ENCODE results near the gene WEE1. TPM values are rescaled to one million over a fixed set of nuclear protein-coding genes. Genes with fewer than 3 reads are reported as not detected.
"Not testable (repeated sequence)": the region's sequence is repeated elsewhere in the genome, so short reads cannot be mapped to it uniquely, and the experiment has no call there.

Gene WEE1
- total RNA-seq, 1 experiment from 2014 or later, result 74.6 TPM

DNA sequence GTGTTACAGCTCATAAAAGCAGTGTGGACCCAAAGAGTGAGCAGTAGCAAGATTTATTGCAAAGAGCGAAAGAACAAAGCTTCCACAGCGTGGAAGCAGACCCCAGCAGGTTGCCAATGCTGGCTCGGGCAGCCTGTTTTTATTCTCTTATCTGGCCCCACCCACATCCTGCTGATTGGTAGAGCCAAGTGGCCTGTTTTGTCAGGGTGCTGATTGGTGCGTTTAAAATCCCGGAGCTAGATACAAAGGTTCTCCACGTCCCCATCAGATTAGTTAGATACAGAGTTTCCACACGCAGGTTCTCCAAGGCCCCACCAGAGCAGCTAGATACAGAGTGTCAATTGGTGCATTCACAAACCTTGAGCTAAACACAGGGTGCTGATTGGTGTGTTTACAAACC lies 48.9 kb downstream of the WEE1 start:
- not testable (repeated sequence) for DNase-seq (ENCODE audit: low read depth)

DNA sequence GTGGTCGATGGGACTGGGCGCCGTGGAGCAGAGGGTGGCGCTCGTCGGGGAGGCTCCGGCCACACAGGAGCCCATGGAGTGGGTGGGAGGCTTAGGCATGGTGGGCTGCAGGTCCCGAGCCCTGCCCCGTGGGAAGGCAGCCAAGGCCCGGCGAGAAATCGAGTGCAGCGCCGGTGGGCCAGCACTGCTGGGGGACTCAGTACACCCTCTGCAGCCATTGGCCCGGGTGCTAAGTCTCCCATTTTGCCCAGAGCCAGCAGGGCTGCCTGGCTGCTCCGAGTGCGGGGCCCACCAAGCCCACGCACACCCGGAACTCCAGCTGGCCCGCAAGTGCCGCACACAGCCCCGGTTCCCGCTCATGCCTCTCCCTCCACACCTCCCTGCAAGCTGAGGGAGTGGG lies 49.6 kb downstream of the WEE1 start:
- not testable (repeated sequence) for DNase-seq (ENCODE audit: low read depth)

DNA sequence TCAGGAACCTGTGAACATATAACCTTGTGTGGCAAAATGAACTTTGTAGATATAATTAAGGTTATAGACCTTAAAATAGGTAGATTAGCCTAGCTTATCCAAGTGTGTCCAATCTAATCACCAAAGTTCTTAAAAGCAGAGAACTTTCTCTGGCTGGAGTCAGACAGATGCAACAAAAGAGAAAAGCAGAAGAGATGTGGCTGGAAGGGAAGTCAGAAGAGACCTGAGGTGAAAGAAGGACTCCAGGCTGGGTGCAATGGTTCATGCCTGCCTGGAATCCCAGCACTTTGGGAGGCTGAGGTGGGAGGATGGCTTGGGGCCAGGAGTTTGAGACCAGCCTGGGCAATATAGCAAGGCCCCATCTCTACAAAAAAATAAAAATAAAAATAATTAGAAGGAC lies 51.0 kb downstream of the WEE1 start:
- DNase-seq (ENCODE audit: low read depth), result no peak

DNA sequence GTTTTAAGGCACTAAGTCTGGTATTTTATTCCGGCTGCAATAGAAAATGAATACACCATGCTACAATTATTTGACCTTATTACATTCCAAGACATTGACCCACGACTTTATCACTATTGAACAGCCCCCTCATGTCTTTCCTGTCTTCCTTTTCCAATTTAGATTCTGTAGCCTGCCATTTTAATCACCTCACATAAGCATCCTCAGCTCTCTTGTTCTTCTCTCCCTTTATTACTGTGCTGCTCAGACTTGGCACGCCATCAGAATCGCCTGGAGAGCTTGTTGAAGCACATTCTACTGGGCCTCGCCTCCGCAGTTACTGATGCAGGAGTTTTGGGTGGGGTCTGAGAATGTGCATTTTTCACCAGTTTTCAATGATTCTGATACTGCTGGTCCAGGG lies 51.7 kb downstream of the WEE1 start:
- DNase-seq (ENCODE audit: low read depth), result no peak

DNA sequence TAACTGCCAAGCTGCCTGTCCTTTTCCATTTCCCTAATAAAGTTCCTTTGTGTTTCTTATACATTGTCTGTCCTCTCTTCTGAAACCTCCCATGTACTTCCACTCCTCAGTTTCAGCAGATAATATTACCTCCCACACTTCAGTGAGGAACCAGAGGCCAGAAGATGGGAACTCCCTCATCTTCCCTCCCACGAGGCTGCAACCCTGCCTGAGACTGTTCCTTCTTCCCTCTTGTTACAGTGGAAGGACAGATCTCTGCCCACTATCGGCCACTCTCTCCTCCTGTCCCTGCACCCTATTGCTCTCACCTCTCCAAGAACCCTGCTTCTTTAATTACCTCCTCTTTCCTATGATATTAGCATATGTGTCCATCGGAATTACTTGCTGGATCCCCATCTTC lies 52.3 kb downstream of the WEE1 start:
- no peak for DNase-seq (ENCODE audit: low read depth)

DNA sequence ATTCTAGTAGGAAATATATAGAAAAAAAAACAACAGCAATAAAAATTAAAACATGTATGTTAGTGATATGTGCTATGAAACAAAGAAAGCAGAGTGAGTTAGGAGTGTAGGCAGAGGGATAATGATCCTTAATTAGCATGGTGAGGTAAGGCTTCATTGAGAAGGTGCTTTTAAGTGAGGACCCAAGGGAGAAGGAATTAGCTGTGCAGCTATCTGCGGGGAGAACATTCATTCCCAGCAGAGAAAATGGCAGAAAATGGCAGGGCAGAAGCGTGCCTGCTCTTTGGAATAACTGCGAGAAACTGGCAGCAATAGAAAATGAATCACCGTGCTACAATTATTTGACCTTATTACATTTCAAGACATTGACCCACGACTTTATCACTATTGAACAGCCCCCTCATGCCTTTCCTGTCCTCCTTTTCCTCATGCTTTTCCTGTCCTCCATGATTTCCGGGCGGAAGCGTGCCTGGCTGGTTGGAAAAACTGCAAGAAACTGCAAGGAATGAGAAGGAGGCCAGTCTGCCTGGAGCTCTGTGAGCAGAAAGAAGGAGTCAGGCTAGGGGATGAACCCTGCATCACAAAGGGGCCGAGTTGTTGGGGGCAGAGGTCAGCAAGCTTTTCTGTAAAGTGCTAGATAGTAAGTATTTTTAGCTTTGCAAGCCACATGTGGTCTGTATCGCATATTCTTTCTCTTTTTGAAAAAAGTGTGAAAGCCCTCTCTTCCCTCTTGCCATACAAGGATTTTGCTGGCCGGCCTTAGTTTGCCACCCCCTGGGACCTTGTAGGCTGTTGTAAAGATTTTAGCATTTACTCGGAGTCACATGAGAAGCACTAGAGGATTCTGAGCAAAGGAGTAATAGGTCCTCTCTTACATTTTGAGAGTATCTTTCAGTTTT lies 53.3 kb downstream of the WEE1 start:
- DNase-seq (ENCODE audit: low read depth), result no peak

DNA sequence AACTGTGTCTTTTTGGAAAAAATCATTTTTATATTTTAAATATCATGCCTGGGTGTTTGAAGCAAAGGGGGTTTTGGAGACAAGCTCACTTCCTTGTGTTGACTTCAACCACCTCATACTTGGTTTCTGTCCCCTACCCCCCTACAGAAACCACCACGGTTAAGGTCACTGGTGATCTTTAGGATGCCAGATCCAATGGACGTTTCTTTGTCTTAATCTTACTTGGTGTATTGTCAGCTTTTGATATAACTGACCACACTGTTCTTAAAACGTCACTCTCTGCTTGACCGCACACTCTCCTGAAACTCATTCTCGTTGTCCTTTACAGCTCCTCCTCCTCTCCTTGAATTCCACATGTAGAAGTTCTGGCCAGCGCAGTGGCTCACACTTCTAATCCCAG lies 55.6 kb downstream of the WEE1 start:
- DNase-seq (ENCODE audit: low read depth), result no peak

DNA sequence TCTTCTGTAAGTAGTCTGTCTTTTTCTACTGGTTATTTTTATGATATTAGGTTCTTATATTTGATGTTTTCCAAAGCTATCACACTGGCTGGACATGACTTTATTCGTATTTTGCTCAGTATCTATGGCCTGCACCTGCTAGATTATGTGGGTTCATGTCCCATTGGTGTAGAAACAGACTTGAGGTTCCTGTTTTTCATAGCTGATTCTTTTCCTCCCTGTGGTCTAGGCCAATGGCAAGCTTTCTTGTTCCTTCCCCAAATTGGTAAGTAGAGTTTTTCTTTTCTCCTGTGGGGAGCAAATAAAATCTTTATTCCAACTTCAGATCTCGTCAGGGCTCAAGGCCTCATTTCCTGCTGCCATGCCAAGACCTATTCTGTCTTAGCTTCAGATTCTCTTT lies 60.2 kb downstream of the WEE1 start:
- DNase-seq (ENCODE audit: low read depth), result no peak

DNA sequence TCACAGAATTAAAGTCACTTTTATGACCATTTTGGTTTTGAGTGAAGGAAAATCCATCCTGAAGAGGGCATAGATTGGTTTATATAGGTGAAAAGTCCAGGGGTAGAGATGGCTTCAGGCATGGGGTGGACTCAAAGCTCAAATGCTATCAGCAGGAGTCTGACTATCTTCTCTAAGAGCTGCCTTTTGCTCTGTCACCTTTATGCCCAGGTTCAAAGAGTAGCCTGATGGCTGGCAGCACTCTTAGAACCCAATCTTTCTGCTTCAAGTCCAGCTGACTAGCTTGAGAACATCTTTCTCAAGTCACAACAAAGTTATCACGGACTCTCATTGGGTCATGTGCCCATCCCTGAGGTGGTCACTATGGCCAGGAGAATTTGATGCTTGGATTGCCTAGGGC lies 63.2 kb downstream of the WEE1 start:
- no peak for DNase-seq (ENCODE audit: low read depth)

DNA sequence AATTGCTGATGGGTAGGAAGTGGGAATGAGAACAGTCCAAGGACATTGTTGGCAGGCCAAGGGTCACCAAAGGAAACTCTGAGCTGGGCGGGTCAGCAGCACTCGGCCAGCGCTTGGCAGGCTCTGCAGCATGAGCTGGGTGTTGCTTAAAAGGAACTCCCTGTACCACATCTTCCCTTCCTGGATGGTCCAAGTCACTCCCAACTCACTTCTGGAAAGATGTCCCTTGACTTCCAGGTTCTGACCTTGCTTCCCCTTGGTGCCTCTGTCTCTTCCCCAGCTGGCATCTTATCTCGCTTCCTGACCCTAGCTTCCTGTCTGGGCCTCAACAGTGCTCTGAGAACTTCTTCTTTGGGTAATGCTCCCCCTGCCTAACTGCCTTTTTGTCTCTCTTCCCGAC lies 65.6 kb downstream of the WEE1 start:
- DNase-seq (ENCODE audit: low read depth), result no peak

Other genes with a start within 250 kb of the WEE1 start
- 79.0 and 88.7 TPM in 2 replicates for gene IPO7, start 189.0 kb upstream of the WEE1 start, total RNA-seq (2014; rRNA removed; shearing (Covaris generic))
- gene ZNF143, start 112.7 kb upstream of the WEE1 start, total RNA-seq (2014; rRNA removed; shearing (Covaris generic)), result 25.1 and 34.7 TPM in 2 replicates
- gene SWAP70, start 90.4 kb downstream of the WEE1 start, total RNA-seq (2014; rRNA removed; shearing (Covaris generic)), result 20.2 and 25.6 TPM in 2 replicates

Data from RPMI7951 (cell line).